Coronary artery (tissue), 2 donors: ENCODE results near the gene ADAMTS12.

ENCODE experiments used
- DNase-seq: peaks from one replicate; pipeline ENCODE4 v3.0.0-alpha.2; 2017; ENCODE audit warnings: low spot score
- H3K27ac ChIP-seq, 2 donors: fragments of 200-600 bp; sonication (generic); one replicate each; pipeline ENCODE4 v1.5.1; 2016 to 2019
- H3K4me3 ChIP-seq: fragments of 200-600 bp; sonication (generic); 2 replicates; pipeline ENCODE4 v1.5.1; 2016; ENCODE audit warnings: mild to moderate bottlenecking, moderate library complexity
- TF ChIP-seq, protein P1 (sequence below): fragments of 200-600 bp; sonication (generic); IDR thresholded peaks from one replicate; pipeline ENCODE4 v1.5.1; 2019; ENCODE audit warnings: antibody characterized with exemption

Gene ADAMTS12

DNA sequence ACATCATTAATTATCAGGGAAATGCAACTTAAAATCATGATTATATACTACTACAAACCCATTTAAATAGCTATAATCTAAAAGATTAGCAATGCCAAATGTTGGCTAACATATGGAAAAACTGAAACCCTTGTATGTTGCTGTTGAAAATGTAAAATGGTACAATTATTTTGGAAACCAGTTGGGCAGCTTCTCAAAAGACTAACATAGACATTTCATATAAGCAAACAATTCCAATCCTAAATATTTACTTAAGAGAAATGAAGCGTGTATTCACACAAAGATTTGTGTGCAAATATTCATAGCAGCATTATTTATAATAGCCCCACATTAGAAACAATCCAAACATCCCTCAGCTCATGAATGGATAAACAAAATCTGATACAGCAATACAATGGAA, 106.2 kb downstream of the ADAMTS12 start:
- Histone ChIP-seq H3K27ac (no peak overlapping the region), H3K4me3 (no peak overlapping the region)
- TF ChIP-seq, protein P1, sequence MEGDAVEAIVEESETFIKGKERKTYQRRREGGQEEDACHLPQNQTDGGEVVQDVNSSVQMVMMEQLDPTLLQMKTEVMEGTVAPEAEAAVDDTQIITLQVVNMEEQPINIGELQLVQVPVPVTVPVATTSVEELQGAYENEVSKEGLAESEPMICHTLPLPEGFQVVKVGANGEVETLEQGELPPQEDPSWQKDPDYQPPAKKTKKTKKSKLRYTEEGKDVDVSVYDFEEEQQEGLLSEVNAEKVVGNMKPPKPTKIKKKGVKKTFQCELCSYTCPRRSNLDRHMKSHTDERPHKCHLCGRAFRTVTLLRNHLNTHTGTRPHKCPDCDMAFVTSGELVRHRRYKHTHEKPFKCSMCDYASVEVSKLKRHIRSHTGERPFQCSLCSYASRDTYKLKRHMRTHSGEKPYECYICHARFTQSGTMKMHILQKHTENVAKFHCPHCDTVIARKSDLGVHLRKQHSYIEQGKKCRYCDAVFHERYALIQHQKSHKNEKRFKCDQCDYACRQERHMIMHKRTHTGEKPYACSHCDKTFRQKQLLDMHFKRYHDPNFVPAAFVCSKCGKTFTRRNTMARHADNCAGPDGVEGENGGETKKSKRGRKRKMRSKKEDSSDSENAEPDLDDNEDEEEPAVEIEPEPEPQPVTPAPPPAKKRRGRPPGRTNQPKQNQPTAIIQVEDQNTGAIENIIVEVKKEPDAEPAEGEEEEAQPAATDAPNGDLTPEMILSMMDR: no peak
- no peak for DNase-seq

DNA sequence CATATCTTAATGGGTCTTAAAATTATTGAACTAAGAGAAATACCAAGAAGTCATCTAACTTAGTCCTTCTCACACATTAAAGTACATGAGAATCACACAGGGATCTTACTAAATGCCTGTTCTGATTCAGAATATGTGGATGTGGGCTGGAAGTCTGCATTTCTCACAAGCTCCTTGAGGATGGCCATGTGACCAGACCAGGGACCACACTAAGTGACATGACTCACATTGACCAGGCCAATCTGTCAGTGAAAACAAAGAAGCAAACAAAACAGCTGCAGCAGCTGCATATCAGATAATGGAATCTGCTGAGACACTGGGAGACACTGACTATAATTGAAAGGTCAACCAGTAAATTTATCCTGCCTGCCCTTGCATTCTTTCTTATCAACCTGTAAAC, 110.5 kb downstream of the ADAMTS12 start:
- no peak for DNase-seq

DNA sequence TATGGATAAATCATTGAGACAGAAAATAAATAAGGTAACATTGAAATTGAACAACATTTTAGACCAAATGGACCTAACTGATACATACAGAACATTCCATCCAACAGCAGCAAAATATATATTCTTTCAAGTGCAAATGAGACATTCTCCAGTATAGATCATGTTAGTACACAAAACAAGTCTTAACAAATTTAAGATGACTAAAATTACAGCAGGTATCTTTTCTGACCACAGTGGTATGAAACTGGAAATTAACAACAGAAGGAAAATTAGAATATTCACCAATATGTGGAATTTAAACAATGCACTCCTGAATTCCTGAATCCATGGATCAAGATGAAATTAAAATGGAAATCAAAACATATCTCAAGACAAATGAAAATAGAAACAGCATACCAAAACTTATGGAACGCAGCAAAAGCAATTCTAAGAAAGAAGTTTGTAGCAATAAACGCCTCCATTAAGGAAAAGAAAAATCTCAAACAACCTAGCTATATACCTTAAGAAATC, 115.6 kb downstream of the ADAMTS12 start:
- no peak overlapping the region for H3K4me3 ChIP-seq
- TF ChIP-seq, protein P1: no peak
- DNase-seq: no peak
- H3K27ac ChIP-seq: no peak overlapping the region

More for the DNA sequence above, 110.5 kb downstream of the ADAMTS12 start:
- no peak overlapping the region for H3K27ac ChIP-seq
- TF ChIP-seq, protein P1: no peak
- no peak overlapping the region for H3K4me3 ChIP-seq

DNA sequence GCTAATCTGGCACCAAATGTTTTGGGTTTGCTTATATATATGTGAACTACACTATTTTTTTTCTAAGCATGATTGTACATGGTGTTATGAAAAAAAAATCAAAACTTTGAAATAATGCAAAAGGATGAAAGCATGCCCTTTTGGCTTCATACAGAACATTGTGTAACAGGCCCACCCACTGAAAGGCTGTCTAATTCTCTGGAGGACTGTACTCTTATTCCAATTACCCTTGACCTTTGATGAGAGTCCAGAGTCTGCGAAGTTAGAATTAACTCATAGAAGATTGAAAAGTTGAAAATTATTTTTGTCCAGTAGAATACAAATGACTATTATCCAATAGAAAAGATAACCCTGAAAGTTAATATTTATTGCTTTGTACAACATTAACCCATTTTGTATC, 117.4 kb downstream of the ADAMTS12 start:
- no peak for DNase-seq
- H3K4me3 ChIP-seq: no peak overlapping the region
- H3K27ac ChIP-seq: no peak overlapping the region
- TF ChIP-seq, protein P1: no peak

DNA sequence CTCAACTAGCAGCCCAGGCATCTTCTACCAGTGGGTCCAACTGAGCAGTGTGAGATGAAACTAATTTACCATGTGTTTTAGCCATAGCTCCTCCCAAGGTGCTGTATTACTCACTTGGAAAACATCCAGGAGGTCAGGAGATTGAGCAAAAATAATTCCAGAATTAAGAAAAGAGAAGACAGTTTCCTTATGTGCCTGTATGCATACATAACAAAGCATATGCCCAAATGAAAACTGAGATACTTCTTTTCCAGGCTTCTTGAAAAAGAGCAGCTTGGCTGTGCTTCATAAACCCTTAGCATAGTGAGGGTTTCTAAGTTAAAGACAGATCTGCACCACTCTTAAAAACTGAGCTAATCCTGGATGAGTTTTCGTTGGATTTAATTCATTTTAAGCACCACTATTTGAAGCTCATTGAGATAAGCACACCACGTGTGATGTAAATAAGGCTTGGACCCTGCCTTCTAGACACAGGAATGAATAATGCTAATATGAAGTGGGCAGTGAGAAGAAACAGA, 119.4 kb downstream of the ADAMTS12 start:
- Histone ChIP-seq H3K27ac (peak overlapping the region in 1 of 2 donors; percentile 57), H3K4me3 (no peak overlapping the region)
- no peak for DNase-seq
- TF ChIP-seq, protein P1: no peak

DNA sequence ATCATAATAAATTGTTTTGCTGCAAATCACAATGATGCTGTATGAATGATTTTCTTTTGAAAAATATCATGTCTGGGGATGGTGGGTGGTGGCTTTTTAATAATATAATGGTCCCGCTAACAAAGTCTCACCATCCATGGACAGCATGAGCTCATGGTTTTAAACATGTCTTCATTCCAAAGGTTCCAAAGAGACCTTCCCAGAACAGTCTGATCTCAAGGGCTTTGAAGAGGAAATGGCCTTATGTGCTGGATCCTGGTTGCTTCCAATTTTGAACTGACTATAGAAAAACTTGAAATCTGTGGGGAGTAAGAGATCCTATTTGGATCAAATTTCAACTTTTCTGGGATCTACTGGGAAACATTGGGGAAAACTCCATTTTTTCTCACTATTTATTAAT, 121.8 kb downstream of the ADAMTS12 start:
- no peak for DNase-seq
- no peak overlapping the region for H3K4me3 ChIP-seq
- TF ChIP-seq, protein P1: no peak
- no peak overlapping the region for H3K27ac ChIP-seq

DNA sequence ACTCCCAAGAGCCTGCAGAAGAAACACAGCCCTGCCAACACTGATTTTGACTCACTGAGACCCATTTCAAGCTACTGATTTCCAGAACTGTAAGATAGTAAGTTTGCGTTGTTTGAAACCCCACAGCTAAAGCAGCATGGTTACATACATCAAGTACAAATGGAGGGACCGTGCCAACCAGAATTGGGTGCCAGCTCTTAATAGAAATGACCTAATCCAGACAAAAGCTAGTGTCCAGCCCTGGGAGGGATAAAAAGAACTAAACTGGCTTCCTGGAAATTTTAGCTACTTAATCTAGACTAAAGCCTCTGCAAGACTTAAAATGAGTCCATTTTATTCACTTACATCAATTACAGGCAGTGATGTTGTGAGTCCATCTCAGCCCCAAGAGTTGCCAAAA, 122.6 kb downstream of the ADAMTS12 start:
- Histone ChIP-seq H3K4me3 (no peak overlapping the region), H3K27ac (no peak overlapping the region)
- no peak for DNase-seq
- TF ChIP-seq, protein P1: no peak
